HepG2 (cell line): ENCODE data around the gene MCMBP. TPM values are rescaled to one million over a fixed set of nuclear protein-coding genes. Genes with fewer than 3 reads are reported as not detected.

Source experiments
- ATF1 ChIP-seq: IDR thresholded peaks from 2 replicates; pipeline ENCODE4 v1.6.1; 2016; ENCODE audit warnings: mild to moderate bottlenecking, control low read depth
- ELF4 ChIP-seq: sonication (generic); formaldehyde crosslinking; IDR thresholded peaks from 2 replicates; pipeline ENCODE4 v1.5.0; 2020; ENCODE audit warnings: missing genetic modification reagents, mild to moderate bottlenecking, moderate library complexity, borderline replicate concordance
- GPN1 ChIP-seq: sonication (generic); formaldehyde crosslinking; IDR thresholded peaks from 2 replicates; pipeline ENCODE4 v1.5.1; 2020; ENCODE audit warnings: missing genetic modification reagents, borderline replicate concordance
- HMGA1 ChIP-seq: sonication (generic); formaldehyde crosslinking; conservative IDR thresholded peaks from 2 replicates; pipeline ENCODE4 v1.4.0; 2020; ENCODE audit warnings: missing genetic modification reagents
- KAT2B ChIP-seq: fragments of 150-350 bp; IDR thresholded peaks from 2 replicates; pipeline ENCODE4 v1.6.1; 2014; ENCODE audit warnings: low read depth, low read length, borderline replicate concordance
- MED1 ChIP-seq: sonication (generic); formaldehyde crosslinking; IDR thresholded peaks from 2 replicates; pipeline ENCODE4 v1.4.0; 2020; ENCODE audit warnings: missing genetic modification reagents
- NPAS2 ChIP-seq: sonication (generic); formaldehyde crosslinking; IDR thresholded peaks from 2 replicates; pipeline ENCODE4 v1.8.0; 2022; ENCODE audit warnings: mild to moderate bottlenecking, missing genetic modification reagents, borderline replicate concordance
- ZMYM3 ChIP-seq: sonication (generic); formaldehyde crosslinking; IDR thresholded peaks from 2 replicates; pipeline ENCODE4 v1.5.1; 2020; ENCODE audit warnings: mild to moderate bottlenecking, missing genetic modification reagents
- ZNF138 ChIP-seq: sonication (generic); formaldehyde crosslinking; IDR thresholded peaks from 2 replicates; pipeline ENCODE4 v1.5.0; 2020; ENCODE audit warnings: mild to moderate bottlenecking, low read depth, missing genetic modification reagents
- ZNF329 ChIP-seq: sonication (generic); formaldehyde crosslinking; IDR thresholded peaks from 2 replicates; pipeline ENCODE4 v1.9.0; 2021; ENCODE audit warnings: low read depth, mild to moderate bottlenecking, missing genetic modification reagents
- ZNF350 ChIP-seq: sonication (generic); formaldehyde crosslinking; IDR thresholded peaks from 2 replicates; pipeline ENCODE4 v1.4.0; 2020; ENCODE audit warnings: mild to moderate bottlenecking, low read depth, missing genetic modification reagents, borderline replicate concordance
- ZNF569 ChIP-seq: sonication (generic); formaldehyde crosslinking; IDR thresholded peaks from 2 replicates; pipeline ENCODE4 v1.5.0; 2020; ENCODE audit warnings: mild to moderate bottlenecking, missing genetic modification reagents, moderate library complexity, borderline replicate concordance
- ZSCAN20 ChIP-seq: sonication (generic); formaldehyde crosslinking; IDR thresholded peaks from 2 replicates; pipeline ENCODE4 v1.4.0; 2020; ENCODE audit warnings: missing genetic modification reagents, mild to moderate bottlenecking, borderline replicate concordance
- ZSCAN29 ChIP-seq: sonication (generic); formaldehyde crosslinking; conservative IDR thresholded peaks from 2 replicates; pipeline ENCODE4 v1.4.0; 2020; ENCODE audit warnings: mild to moderate bottlenecking, missing genetic modification reagents
- polyA plus RNA-seq, 8 experiments: library from polyadenylated mRNA; depleted of rRNA in 3 of 8; stranded (reverse) in 7 of 8; unstranded in 1 of 8; fragments of >200 nt; fragmentation: Illumina TruSeq in 4 of 8; extraction: Trizol in 4 of 8; gene quantifications; 2 replicates each; pipeline versions ENCODE4 v1.2.1 to v1.2.3, GENCODE V29; 2011 to 2016; ENCODE audit warnings: low read depth in 4 of 8, missing spikeins in 1 of 8, mixed read lengths in 1 of 8; ENCODE audit not compliant: insufficient read depth in 1 of 8
- total RNA-seq, 5 experiments: library from RNA; depleted of rRNA; stranded (reverse); fragments of >200 nt; fragmentation: Illumina TruSeq; extraction: Trizol; gene quantifications; 2 replicates each; pipeline ENCODE4 v1.2.3, GENCODE V29; 2016; ENCODE audit warnings: low read depth in 1 of 5
- TF ChIP-seq, protein P1 (sequence below): sonication (generic); formaldehyde crosslinking; IDR thresholded peaks from 2 replicates; pipeline ENCODE4; 2020; ENCODE audit warnings: missing genetic modification reagents, mild to moderate bottlenecking, borderline replicate concordance
- TF ChIP-seq, protein P2 (sequence below): sonication (generic); formaldehyde crosslinking; IDR thresholded peaks from 2 replicates; pipeline ENCODE4 v1.5.1; 2020; ENCODE audit warnings: mild to moderate bottlenecking, moderate library complexity, missing genetic modification reagents
- TF ChIP-seq, protein P3 (sequence below): sonication (generic); formaldehyde crosslinking; IDR thresholded peaks from 2 replicates; pipeline ENCODE4 v1.9.0; 2021; ENCODE audit warnings: missing genetic modification reagents, borderline replicate concordance
- TF ChIP-seq, protein P4 (sequence below): sonication (generic); formaldehyde crosslinking; IDR thresholded peaks from 2 replicates; pipeline ENCODE4 v1.4.0; 2020; ENCODE audit warnings: missing genetic modification reagents

The MCMBP gene
- total and polyA plus RNA-seq, 2 of the 13 experiments (the other 11 are each of a cell fraction or from before 2014, with no cell fraction given): 35.7 to 62.4 TPM

DNA sequence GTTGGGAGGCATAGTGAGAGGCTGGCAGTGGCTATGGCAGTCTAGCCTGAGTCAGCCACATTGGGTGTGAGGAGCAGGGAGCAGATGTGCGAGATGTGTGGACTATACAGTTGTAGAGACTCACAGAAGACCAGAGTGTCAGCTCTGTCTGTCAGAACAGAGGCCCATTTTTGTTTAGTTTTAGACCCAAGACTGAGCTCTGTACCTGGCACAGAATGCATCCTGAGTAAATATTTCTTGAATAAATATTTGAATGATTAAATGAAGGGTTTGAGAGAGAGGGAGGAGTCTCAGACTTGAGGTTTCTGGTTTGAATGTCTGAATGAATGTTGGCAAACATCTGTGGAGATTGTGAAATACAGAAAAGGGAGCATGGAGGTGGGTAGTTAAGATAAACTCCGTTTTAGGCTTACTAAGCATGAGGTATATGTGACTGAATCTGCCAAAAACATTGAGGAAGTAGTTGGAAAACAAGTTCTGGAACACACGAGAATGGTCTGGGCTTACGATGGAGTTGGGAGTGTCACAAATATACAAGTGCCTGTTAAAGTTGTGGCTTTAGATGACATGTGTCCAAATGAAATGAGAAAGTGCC lies 23.5 kb upstream of the MCMBP start (continued):
- TF ChIP-seq GPN1 (CRISPR knock-in tag) (no peak), ZNF138 (no peak), HMGA1 (CRISPR knock-in tag) (no peak), ATF1 (CRISPR knock-in tag) (no peak), KAT2B (no peak), ZSCAN29 (CRISPR knock-in tag) (no peak), ZSCAN20 (CRISPR knock-in tag) (no peak), ZNF569 (no peak), ZMYM3 (CRISPR knock-in tag) (no peak), ZNF350 (CRISPR knock-in tag) (no peak), MED1 (CRISPR knock-in tag) (0 out of 2 replicates have a peak, but pooled peaks have one; percentile 36), ELF4 (no peak), ZNF329 (no peak), NPAS2 (CRISPR knock-in tag) (no peak)
- TF ChIP-seq, protein P1, sequence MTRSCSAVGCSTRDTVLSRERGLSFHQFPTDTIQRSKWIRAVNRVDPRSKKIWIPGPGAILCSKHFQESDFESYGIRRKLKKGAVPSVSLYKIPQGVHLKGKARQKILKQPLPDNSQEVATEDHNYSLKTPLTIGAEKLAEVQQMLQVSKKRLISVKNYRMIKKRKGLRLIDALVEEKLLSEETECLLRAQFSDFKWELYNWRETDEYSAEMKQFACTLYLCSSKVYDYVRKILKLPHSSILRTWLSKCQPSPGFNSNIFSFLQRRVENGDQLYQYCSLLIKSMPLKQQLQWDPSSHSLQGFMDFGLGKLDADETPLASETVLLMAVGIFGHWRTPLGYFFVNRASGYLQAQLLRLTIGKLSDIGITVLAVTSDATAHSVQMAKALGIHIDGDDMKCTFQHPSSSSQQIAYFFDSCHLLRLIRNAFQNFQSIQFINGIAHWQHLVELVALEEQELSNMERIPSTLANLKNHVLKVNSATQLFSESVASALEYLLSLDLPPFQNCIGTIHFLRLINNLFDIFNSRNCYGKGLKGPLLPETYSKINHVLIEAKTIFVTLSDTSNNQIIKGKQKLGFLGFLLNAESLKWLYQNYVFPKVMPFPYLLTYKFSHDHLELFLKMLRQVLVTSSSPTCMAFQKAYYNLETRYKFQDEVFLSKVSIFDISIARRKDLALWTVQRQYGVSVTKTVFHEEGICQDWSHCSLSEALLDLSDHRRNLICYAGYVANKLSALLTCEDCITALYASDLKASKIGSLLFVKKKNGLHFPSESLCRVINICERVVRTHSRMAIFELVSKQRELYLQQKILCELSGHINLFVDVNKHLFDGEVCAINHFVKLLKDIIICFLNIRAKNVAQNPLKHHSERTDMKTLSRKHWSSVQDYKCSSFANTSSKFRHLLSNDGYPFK (CRISPR knock-in tag): no peak
- TF ChIP-seq, protein P2, sequence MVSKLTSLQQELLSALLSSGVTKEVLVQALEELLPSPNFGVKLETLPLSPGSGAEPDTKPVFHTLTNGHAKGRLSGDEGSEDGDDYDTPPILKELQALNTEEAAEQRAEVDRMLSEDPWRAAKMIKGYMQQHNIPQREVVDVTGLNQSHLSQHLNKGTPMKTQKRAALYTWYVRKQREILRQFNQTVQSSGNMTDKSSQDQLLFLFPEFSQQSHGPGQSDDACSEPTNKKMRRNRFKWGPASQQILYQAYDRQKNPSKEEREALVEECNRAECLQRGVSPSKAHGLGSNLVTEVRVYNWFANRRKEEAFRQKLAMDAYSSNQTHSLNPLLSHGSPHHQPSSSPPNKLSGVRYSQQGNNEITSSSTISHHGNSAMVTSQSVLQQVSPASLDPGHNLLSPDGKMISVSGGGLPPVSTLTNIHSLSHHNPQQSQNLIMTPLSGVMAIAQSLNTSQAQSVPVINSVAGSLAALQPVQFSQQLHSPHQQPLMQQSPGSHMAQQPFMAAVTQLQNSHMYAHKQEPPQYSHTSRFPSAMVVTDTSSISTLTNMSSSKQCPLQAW (CRISPR knock-in tag): no peak
- TF ChIP-seq, protein P3, sequence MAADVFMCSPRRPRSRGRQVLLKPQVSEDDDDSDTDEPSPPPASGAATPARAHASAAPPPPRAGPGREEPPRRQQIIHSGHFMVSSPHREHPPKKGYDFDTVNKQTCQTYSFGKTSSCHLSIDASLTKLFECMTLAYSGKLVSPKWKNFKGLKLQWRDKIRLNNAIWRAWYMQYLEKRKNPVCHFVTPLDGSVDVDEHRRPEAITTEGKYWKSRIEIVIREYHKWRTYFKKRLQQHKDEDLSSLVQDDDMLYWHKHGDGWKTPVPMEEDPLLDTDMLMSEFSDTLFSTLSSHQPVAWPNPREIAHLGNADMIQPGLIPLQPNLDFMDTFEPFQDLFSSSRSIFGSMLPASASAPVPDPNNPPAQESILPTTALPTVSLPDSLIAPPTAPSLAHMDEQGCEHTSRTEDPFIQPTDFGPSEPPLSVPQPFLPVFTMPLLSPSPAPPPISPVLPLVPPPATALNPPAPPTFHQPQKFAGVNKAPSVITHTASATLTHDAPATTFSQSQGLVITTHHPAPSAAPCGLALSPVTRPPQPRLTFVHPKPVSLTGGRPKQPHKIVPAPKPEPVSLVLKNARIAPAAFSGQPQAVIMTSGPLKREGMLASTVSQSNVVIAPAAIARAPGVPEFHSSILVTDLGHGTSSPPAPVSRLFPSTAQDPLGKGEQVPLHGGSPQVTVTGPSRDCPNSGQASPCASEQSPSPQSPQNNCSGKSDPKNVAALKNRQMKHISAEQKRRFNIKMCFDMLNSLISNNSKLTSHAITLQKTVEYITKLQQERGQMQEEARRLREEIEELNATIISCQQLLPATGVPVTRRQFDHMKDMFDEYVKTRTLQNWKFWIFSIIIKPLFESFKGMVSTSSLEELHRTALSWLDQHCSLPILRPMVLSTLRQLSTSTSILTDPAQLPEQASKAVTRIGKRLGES (CRISPR knock-in tag): no peak
- TF ChIP-seq, protein P4, sequence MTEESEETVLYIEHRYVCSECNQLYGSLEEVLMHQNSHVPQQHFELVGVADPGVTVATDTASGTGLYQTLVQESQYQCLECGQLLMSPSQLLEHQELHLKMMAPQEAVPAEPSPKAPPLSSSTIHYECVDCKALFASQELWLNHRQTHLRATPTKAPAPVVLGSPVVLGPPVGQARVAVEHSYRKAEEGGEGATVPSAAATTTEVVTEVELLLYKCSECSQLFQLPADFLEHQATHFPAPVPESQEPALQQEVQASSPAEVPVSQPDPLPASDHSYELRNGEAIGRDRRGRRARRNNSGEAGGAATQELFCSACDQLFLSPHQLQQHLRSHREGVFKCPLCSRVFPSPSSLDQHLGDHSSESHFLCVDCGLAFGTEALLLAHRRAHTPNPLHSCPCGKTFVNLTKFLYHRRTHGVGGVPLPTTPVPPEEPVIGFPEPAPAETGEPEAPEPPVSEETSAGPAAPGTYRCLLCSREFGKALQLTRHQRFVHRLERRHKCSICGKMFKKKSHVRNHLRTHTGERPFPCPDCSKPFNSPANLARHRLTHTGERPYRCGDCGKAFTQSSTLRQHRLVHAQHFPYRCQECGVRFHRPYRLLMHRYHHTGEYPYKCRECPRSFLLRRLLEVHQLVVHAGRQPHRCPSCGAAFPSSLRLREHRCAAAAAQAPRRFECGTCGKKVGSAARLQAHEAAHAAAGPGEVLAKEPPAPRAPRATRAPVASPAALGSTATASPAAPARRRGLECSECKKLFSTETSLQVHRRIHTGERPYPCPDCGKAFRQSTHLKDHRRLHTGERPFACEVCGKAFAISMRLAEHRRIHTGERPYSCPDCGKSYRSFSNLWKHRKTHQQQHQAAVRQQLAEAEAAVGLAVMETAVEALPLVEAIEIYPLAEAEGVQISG: no peak
